Adipocyte (in vitro differentiated cells): ENCODE measurements around the gene MFF.

Experiments
- DNase-seq: peaks from one replicate; pipeline ENCODE4 v3.0.0-alpha.2; 2015; ENCODE audit warnings: low read depth
- H3K27me3 ChIP-seq: replicated peaks from 2 replicates; pipeline ENCODE4 v1.7.0; 2013; ENCODE audit warnings: mild to moderate bottlenecking, low read length, moderate library complexity; ENCODE audit not compliant: control insufficient read depth, insufficient read depth
- H3K36me3 ChIP-seq: 2 replicates; pipeline ENCODE4 v1.7.0; 2013; ENCODE audit warnings: low read length, mild to moderate bottlenecking, moderate library complexity; ENCODE audit not compliant: control insufficient read depth, insufficient read depth, severe bottlenecking
- H3K4me1 ChIP-seq: 2 replicates; pipeline ENCODE4 v1.7.0; 2013; ENCODE audit warnings: mild to moderate bottlenecking, low read length, moderate library complexity; ENCODE audit not compliant: control insufficient read depth, insufficient read depth
- H3K4me3 ChIP-seq: 2 replicates; pipeline ENCODE4 v1.7.0; 2013; ENCODE audit warnings: mild to moderate bottlenecking, low read length, moderate library complexity
- H3K9ac ChIP-seq: 2 replicates; pipeline ENCODE4 v1.7.0; 2013; ENCODE audit warnings: mild to moderate bottlenecking, low read length, moderate library complexity
- H3K9me3 ChIP-seq: 2 replicates; pipeline ENCODE4 v1.7.0; 2013; ENCODE audit warnings: mild to moderate bottlenecking, low read length, moderate library complexity; ENCODE audit not compliant: control insufficient read depth

Gene MFF

GRCh38 chr2:227311861-227312506, 13.1 kb upstream of the MFF start:
- Histone ChIP-seq H3K9me3 (no peaks in the 10 kb centered on the region), H3K36me3 (no peaks in the 10 kb centered on the region), H3K27me3 (no peaks in the 10 kb centered on the region), H3K9ac (no peak overlapping the region), H3K4me1 (no peaks in the 10 kb centered on the region), H3K4me3 (no peak overlapping the region)
- DNase-seq, result no peak

DNA sequence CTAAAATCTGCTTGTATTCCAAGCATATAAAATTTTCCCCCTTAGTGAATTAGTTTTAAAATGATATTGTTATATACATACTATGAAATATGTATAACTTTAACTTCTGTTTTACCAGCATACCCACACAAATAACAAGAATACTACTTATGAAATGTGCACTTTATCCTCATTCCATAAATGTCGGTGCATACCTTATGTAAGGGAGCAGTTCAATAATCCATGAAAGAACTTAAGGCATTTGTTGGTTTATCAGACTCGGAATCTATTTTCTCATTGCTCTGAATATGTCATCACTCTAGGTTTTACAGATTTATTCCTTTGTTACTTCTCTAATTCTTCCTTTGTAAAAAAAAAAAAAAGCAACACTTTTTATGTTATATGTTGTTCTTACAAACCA, 12.5 kb upstream of the MFF start:
- Histone ChIP-seq H3K9ac (no peak overlapping the region), H3K4me1 (no peaks in the 10 kb centered on the region), H3K27me3 (no peaks in the 10 kb centered on the region), H3K9me3 (no peaks in the 10 kb centered on the region), H3K4me3 (no peak overlapping the region), H3K36me3 (no peaks in the 10 kb centered on the region)
- DNase-seq, result no peak

DNA sequence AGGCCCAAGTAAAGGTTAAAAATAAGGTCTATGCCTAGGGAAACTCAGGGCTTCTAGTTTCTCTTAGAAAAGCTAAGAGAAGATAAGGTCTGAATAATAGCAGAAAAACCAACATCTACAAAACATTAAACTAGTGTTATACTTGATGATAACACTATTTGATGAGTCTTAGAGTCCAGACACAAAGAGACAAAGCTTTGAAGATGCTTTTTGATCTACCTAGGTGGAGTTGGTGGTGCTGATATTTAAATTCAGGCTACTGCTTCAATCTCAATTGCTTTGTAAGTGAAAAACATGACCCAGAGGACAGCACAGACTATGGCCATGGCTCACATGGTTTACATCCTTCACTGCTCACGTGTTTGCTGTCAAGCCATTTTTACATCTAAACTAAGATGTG, 11.7 kb upstream of the MFF start:
- Histone ChIP-seq H3K4me1 (no peaks in the 10 kb centered on the region), H3K9ac (no peak overlapping the region), H3K4me3 (no peak overlapping the region), H3K27me3 (no peaks in the 10 kb centered on the region), H3K36me3 (no peaks in the 10 kb centered on the region), H3K9me3 (no peaks in the 10 kb centered on the region)
- no peak for DNase-seq

DNA sequence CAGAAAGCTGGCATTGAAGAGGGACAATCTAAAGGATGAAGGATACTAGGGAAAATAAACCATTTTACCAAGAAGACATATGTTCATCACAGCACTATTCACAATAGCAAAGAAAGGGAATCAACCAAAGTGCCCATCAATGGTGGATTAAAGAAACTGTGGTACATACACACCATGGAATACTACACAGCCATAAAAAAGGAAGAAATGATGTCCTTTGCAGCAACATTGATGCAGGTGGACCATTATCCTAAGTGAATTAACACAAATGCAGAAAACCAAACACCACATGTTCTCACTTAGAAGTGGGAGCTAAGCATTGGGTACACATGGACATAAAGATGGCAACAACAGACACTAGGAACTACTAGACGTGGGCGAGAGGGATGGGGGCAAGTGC, 7.2 kb upstream of the MFF start:
- no peak for DNase-seq
- no peak overlapping the region for H3K9ac ChIP-seq
- no peak overlapping the region for H3K4me3 ChIP-seq
- no peaks in the 10 kb centered on the region for H3K36me3 ChIP-seq
- H3K9me3 ChIP-seq, result no peaks in the 10 kb centered on the region
- H3K4me1 ChIP-seq, result no peaks in the 10 kb centered on the region
- H3K27me3 ChIP-seq, result no peaks in the 10 kb centered on the region

DNA sequence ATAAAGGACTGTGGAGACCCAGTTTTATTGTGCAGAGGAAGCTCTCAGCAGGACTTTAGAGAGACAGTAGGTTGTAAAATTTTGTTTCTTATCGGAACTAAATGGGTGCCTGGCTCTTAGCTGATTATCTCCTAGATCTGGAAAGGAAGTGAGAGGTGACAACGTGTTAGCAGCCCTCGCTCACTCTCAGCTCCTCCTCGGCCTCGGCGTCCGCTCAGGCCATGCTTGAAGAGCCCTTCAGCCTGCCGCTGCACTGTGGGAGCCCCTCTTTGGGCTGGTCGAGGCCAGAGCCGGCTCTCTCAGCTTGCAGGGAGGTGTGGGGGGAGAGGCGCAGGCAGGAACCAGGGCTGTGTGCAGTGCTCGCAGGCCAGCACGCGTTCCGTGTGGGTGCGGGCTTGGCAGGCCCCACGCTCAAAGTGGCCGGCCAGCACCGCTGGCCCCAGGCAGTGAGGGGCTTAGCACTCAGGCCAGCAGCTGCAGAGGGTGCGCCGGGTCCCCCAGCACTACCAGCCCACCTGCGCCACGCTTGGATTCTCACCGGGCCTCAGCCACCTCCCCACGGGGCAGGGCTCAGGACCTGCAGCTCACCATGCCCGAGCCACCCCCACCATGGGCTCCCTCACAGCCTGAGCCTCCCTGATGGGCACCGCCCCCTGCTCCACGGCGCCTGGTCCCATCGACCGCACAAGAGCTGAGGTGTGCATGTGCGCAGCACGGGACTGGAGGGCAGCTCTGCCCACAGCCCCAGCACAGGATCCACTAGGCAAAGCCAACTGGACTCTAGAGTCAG, 4.6 kb upstream of the MFF start:
- no peaks in the 10 kb centered on the region for H3K27me3 ChIP-seq
- H3K4me3 ChIP-seq, result no peak overlapping the region
- H3K9ac ChIP-seq, result no peak overlapping the region
- no peak for DNase-seq
- no peaks in the 10 kb centered on the region for H3K36me3 ChIP-seq
- no peaks in the 10 kb centered on the region for H3K9me3 ChIP-seq
- peaks cover 4% of the 10 kb centered on the region for H3K4me1 ChIP-seq

DNA sequence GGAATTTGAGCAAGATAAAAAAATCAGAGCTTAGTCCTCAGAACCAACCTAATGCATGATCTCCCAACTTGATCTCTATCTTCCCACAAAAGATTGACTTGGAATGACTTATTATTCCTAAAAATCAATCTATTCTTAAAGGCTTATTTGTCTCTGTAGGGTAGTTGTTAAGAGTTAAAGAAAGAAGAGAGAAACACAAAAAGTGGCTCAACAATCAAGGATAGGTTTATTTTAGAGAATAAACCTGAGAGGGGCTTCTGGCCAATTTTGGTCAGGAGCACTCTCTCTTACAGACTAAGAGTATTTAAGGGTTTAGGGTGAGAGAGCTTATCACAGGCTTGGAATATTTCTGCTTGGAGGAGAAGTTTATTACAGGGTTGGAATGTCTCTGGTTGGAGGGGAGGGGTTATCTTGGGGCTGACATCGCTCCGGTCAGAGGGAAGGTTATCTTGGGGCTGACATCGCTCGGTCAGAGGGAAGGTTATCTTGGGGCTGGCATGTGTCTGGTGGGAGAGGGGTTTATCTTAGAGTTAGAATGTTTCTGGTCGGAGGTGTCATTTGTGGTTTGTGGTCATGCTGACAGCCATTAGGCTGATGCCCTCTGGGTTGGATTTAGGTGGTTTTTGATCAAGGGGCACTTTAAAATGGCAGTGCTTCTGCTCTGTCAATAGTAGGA, 2.4 kb upstream of the MFF start:
- no peak overlapping the region for H3K4me3 ChIP-seq
- no peaks in the 10 kb centered on the region for H3K9me3 ChIP-seq
- H3K36me3 ChIP-seq, result no peaks in the 10 kb centered on the region

GRCh38 chr2:227323818-227324217, 1.2 kb upstream of the MFF start:
- no peak overlapping the region for H3K9ac ChIP-seq
- H3K36me3 ChIP-seq, result no peaks in the 10 kb centered on the region
- H3K4me3 ChIP-seq, result peak overlapping the region; percentile 95
- no peaks in the 10 kb centered on the region for H3K27me3 ChIP-seq
- no peaks in the 10 kb centered on the region for H3K9me3 ChIP-seq
- no peak for DNase-seq
- H3K4me1 ChIP-seq, result peaks cover 23% of the 10 kb centered on the region

More for the DNA sequence above, 2.4 kb upstream of the MFF start:
- Histone ChIP-seq H3K27me3 (no peaks in the 10 kb centered on the region), H3K9ac (no peak overlapping the region), H3K4me1 (peaks cover 18% of the 10 kb centered on the region)
- no peak for DNase-seq

DNA sequence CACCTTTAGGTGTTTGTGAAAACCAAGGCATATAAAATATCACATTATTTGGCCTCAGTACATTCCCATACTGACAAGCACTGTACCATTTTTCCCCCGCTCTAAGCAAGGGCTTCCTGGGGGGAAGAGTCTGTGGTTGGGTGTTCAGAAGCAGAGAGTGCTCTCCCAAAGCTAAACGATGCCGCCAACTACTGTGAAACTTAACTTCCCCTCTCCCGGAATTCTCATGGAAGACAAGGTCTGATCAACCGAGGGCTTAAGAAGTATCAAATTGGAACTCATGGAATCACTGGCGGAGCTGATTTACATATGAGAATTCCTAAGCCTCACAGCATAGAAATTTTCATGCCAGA, 433 bp upstream of the MFF start:
- peaks cover 25% of the 10 kb centered on the region for H3K4me1 ChIP-seq
- H3K9me3 ChIP-seq, result no peaks in the 10 kb centered on the region
- H3K9ac ChIP-seq, result peak overlapping the region; percentile 93
- DNase-seq, result peak; percentile 57
- no peaks in the 10 kb centered on the region for H3K36me3 ChIP-seq
- H3K27me3 ChIP-seq, result no peaks in the 10 kb centered on the region
- peak overlapping the region; percentile 95 for H3K4me3 ChIP-seq

- DNase-seq, result peak; percentile 70
- H3K9ac ChIP-seq, result peak overlapping the region; percentile 93
- no peaks in the 10 kb centered on the region for H3K9me3 ChIP-seq
- H3K4me3 ChIP-seq, result peak overlapping the region; percentile 95
- H3K36me3 ChIP-seq, result peaks cover 3% of the 10 kb centered on the region
- no peaks in the 10 kb centered on the region for H3K27me3 ChIP-seq
- peaks cover 25% of the 10 kb centered on the region for H3K4me1 ChIP-seq
Observed at GRCh38 chr2:227325839-227326195, 766 bp downstream of the MFF start.

- H3K36me3 ChIP-seq, result peaks cover 7% of the 10 kb centered on the region
- H3K4me1 ChIP-seq, result peaks cover 25% of the 10 kb centered on the region
- H3K27me3 ChIP-seq, result no peaks in the 10 kb centered on the region
- DNase-seq, result peak; percentile 6
- peak overlapping the region; percentile 95 for H3K4me3 ChIP-seq
- H3K9ac ChIP-seq, result peak overlapping the region; percentile 93
- no peaks in the 10 kb centered on the region for H3K9me3 ChIP-seq
Observed at GRCh38 chr2:227326783-227327182, 1.7 kb downstream of the MFF start.

DNA sequence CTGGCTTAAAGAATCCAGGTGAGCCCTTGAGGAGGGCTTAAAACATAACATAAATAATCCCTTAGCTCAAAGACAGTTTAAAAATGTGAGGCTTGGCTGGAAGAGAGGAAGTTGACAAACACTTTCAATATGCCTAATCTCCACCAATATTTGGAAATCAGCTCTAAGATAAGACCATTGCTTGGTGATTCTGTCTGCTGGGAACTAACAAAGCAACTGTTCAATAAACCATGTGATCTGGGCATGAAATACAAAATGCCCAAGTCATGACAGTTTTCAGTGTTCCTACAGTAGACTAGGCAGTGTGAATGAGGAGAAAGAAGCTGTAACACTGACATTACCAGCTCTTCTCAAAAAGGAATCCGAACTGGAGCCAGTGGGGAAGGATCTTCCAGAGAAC, 10.7 kb downstream of the MFF start:
- H3K36me3 ChIP-seq, result peaks cover 66% of the 10 kb centered on the region
- H3K27me3 ChIP-seq, result no peaks in the 10 kb centered on the region
- no peak overlapping the region for H3K9ac ChIP-seq
- H3K4me3 ChIP-seq, result no peak overlapping the region
- no peaks in the 10 kb centered on the region for H3K9me3 ChIP-seq
- DNase-seq, result no peak
- no peaks in the 10 kb centered on the region for H3K4me1 ChIP-seq
